Activated CD4-positive, CD25-positive, alpha-beta regulatory T cell (primary cell): ENCODE measurements around the gene GCAT.

Source experiments
- DNase-seq, 4 experiments: peaks; one replicate each; lab custom pipeline; 2025; lab: John Stamatoyannopoulos, UW

GCAT gene

GRCh38 chr22:37807410-37808293, at the start of gene GCAT:
TSS of gene GCAT (plus strand) at chr22:37807934. CDS start at chr22:37807968, 34 bp downstream.
- peak; percentile 49 to 70 (median 59) for DNase-seq

- DNase-seq: no peak
Observed at GRCh38 chr22:37758694-37759093, 49.0 kb upstream of the GCAT start.

GRCh38 chr22:37759281-37759680, 48.5 kb upstream of the GCAT start:
- DNase-seq: no peak

- no peak for DNase-seq
Observed at GRCh38 chr22:37760152-37760551, 47.6 kb upstream of the GCAT start.

GRCh38 chr22:37762389-37762836, 45.3 kb upstream of the GCAT start:
- DNase-seq: no peak

- DNase-seq: no peak
Observed at GRCh38 chr22:37763012-37763411, 44.7 kb upstream of the GCAT start.

- no peak for DNase-seq
Observed at GRCh38 chr22:37763652-37764051, 44.1 kb upstream of the GCAT start.

GRCh38 chr22:37764622-37765021, 43.1 kb upstream of the GCAT start:
- no peak for DNase-seq

- DNase-seq: no peak
Observed at GRCh38 chr22:37765498-37765897, 42.2 kb upstream of the GCAT start.

GRCh38 chr22:37765953-37766576, 41.7 kb upstream of the GCAT start:
- DNase-seq: no peak

- DNase-seq: no peak
Observed at GRCh38 chr22:37768273-37768672, 39.5 kb upstream of the GCAT start.

GRCh38 chr22:37769056-37769455, 38.7 kb upstream of the GCAT start:
- no peak for DNase-seq

- DNase-seq: no peak
Observed at GRCh38 chr22:37771081-37771480, 36.7 kb upstream of the GCAT start.

GRCh38 chr22:37771702-37772427, 35.9 kb upstream of the GCAT start:
- DNase-seq: no peak

- DNase-seq: no peak
Observed at GRCh38 chr22:37774728-37775127, 33.0 kb upstream of the GCAT start.

- no peak for DNase-seq
Observed at GRCh38 chr22:37775785-37776638, 31.7 kb upstream of the GCAT start.

GRCh38 chr22:37776639-37777005, 31.1 kb upstream of the GCAT start:
- DNase-seq: no peak

- no peak for DNase-seq
Observed at GRCh38 chr22:37777122-37777687, 30.5 kb upstream of the GCAT start.

GRCh38 chr22:37778370-37779009, 29.2 kb upstream of the GCAT start:
- DNase-seq: no peak

- DNase-seq: no peak
Observed at GRCh38 chr22:37781434-37782059, 26.2 kb upstream of the GCAT start.
